Medulla oblongata (tissue), 1 donor: ENCODE data around the gene CDH1.
"Not testable (repeated sequence)": the region's sequence is repeated elsewhere in the genome, so short reads cannot be mapped to it uniquely, and the experiment has no call there.

Experiments
- DNase-seq: peaks from one replicate; pipeline ENCODE4 v3.0.0-alpha.2; 2015; ENCODE audit errors: extremely low spot score

Gene CDH1

DNA sequence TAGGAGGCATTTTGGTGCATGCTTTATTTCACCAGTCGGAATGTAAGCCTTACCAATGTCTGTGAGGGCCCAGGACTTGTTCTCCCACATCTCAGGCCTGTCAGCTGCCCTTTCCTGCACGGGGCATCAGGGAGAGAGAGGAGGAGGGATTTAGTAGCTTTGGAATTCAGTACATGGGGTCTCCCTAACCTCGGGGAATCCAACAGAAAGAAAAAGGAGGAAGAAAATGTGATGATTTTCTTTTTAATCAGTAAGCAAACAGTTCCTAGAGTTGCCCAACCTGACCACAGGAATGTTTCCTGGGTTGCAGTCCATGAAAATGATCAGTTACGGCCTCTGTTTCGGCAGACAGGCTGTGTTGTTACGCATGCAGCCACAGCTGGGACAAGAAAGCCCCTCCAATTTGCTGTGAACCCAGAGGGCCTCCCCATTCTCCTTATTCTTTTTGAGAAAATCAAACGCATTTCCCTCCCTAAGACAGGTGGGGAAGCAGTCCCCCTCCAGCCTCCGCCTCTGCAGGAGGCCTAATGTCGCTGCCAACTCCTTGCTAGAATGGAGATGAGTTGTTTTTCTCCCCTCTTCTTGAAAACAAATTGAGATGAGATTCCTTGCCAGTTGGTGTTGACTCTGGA lies 53.2 kb downstream of the CDH1 start:
- no peak for DNase-seq

DNA sequence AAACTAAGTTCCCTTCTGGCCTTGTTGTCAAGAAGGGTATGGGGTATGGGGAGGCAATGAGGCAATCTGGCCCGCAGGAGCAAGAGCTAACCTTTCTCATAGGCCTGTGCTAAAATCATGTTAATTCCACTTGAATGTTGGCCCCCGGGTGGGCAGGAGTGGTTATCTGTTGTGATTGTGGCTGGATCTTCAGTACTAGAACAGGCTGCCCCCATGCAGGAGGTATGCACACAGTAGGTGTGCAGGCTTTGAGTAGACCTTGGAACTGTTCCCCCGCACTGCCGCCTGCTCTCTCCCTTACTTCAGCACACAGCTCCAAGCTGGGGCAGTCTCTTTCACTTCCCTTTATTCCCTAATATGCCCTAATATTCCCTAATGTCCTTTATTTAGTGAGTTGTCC lies 53.9 kb downstream of the CDH1 start:
- no peak for DNase-seq

DNA sequence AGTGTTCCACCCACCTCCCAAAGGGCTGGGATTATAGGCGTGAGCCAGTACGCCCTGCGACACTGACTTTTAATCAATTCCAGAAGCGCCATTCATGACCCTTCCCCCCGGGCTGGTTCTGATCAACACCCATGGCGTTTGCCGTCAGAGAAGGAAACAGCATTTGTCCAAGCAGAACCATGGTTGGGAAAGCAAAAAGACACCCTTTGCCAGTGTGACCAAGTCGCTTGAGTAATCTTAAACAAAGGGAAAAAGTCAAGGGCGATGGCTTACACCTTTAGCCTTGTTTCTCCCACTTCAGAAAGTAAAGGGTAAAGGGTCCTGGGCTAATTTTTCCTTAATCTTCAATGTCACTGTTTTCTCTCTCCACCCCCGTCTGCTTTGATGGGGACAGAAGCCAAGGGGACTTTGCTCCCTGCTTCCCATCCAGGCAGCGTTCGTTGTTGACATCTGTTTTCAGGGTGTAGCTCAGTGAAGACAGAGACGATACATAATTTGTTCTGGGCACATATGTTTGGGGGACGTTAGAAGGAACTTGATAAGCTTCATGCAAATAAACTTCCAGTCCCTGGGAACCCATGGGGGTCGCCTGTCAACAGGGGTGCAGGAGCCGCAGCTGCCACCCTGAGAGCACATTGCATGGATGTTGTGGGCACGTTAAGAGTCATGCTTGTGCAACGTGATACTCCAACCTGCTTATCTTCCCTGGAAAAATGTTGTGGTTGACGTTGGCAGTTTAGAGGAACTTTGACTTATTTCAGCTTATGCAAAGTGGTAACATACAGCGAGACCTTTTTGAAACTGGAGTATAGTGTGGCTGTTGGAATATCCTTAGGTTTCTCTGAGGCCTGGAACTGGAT lies 55.6 kb downstream of the CDH1 start:
- no peak for DNase-seq

DNA sequence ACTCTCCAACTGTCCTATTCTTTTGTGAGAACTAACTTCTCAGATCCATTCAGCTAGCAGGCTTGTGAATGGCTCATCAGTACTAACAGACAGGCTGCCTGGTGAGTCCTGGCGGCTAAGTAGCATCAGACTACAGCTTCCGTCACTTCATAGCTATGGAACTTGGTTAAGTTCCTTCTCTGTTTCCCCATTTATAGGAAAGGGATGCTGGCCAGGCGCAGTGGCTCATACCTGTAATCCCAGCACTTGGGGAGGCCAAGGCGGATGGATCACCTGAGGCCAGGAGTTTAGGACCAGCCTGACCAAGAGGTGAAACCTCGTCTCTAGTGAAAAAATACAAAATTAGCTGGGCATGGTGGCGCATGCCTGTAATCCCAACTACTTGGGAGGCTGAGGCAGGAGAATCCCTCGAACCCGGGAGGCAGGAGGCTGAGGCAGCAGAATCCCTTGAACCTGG lies 56.3 kb downstream of the CDH1 start:
- DNase-seq = no peak

DNA sequence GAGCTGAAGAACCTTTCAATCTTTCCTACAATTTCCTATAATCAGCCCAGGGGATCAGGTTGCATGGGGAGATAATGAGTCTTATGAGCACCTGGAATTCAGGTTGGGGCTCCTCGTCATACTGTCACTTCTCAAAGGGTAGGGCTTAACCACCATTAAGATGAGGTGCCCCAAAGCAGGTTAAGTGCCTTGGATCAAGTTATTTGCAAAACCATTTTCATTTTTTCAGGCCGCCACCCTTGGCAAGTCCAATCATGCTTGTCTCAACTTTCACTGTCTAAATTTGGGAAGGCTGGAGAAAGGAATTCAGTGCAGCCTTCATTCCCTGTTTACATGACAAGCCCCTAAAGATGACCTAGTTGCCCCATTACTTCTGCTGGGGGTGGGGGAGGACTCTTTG lies 61.3 kb downstream of the CDH1 start:
- no peak for DNase-seq

DNA sequence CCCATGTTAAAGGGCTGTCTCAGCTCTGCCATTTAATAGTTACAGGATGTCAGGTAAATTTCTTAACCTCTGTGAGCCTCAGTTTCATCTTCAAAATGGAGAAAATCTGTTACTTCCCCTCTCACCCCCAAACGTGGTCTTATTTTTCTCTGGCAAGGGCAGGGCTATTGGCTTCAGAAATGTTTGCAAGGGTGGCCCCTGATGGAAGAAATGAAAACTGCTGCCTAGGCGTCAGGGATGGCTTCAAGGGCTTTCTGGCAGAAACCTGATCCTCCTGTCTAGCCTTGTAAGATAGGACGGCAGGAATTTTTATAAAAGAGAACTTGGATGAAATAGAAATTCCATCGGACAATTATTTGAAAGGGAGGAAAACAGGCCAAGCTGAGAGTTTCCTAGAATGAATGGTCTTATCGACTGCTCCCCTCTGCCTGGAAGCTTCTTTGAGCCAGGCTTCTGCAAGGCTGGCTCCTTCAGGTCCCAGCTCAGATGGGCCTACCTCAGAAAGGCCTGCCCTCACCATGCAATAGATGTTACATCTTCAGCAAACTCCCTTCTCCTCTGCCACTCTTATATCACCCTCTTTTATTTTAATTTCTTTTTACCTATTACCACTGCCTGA lies 63.3 kb downstream of the CDH1 start:
- peak; percentile 89 for DNase-seq

DNA sequence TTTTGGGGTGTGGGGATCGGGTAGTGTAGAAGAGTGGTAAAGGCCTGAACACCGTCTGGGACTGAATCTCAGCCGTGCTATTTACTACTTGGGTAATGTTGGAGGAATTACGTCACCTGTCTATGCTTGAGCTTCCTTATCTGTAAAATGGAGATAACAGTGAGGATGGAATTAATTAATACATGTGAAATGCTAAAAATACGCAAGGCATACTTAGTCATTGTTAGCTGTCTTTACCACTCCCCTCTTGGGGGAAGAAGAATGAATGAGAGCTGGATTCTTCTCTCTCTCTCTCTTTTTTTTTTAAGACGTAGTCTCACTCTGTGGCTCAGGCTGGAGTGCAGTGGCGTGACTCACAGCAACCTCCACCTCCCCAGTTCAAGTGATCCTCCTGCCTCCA lies 65.1 kb downstream of the CDH1 start:
- no peak for DNase-seq

DNA sequence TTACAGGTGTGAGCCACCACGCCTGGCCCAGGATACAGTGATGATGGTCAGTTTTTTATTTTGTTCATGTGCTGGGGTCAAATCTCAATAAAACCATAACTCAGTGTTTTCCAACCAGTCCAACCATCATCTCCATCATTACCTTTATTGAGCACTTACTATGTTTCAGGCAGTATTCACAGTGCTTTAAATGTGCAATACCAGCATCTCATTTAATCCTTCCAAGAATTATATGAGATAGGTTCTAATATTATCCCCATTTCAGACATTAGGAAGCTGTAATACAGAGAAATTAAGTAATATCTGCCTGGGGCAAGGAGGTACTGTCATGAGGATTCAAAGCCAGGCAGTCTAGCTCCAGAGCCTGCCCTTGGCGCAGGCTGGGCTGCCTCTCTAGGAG lies 69.3 kb downstream of the CDH1 start:
- DNase-seq = no peak

DNA sequence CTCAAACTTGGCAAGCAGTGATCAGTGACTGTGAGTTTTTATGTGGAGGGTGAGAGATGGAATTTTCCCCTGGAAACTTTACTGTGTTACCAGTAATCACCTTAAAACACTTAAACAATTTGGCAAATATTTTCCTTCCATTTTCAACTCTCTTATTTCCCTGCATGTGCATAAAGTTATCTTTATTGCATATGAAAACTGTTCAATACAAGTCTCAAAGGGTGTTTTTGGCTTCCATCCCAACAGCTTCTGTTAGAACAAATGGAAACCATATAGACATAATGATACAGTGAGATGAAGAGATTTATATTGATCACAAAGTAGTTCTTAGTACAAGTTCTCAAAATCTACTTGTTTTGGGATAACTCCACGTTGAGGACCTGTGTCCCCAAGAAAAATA lies 69.9 kb downstream of the CDH1 start:
- DNase-seq = no peak

DNA sequence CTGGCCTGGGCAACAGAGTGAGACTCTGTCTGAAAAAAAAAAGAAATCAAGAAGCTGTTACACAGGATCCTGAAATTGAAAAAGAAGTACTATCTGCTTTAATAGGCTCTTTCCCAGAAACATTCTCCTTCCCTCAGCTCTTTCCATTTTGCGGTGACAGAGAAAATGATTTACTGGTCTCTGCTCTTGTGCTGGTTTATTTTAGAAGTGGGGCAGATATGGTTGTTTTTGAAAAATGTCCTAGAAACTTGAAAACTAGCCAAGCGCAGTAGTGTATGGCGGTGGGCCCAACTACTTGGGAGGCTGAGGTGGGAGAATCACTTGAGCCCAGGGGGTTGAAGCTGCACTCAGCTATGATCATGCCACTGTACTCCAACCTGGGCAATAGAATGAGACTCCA lies 77.4 kb downstream of the CDH1 start:
- DNase-seq = no peak

DNA sequence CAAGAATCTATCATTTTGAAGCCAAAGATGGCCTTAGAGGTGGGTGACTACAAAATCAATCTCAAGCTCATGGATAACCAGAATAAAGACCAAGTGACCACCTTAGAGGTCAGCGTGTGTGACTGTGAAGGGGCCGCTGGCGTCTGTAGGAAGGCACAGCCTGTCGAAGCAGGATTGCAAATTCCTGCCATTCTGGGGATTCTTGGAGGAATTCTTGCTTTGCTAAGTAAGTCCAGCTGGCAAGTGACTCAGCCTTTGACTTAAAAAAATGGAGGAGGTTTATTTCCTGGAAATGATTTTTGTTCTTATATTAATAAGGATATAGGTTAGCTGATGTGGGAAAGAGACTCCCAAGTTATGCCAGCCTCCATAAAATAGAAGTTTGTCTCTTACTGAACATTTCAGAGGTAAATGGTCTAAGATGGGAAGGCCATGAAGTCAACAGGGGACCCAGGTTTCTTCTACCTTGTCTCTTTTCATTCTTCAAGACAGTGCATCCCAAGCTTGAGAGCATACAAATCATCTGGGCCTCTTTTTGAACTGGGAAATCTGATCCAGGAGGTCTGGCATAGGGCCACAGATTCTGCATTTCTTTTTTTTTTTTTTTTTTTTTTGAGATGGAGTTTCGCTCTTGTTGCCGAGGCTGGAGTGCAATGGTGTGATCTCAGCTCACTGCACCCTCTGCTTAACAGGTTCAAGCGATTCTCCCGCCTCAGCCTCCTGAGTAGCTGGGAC lies 86.5 kb downstream of the CDH1 start:
- DNase-seq = no peak

DNA sequence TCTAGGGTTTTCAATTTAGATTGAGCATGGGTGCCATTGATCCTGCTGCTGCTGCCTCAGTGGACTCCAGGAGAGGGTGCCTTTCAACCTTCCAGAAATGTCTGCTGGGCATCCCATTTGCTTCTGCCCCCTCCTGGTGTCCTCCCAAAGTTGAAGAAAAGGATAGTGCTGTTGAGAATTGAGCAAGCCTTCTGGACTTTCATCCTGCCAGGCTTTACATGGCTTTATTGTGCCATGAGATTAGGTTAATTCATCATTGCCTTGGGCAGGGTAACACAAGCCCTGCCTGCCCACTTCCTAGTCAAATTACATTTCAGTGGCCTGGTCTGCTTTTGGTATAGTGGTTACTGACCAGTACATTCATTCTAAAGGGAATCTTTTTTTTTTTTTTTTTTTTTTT lies 88.3 kb downstream of the CDH1 start:
- DNase-seq = no peak

DNA sequence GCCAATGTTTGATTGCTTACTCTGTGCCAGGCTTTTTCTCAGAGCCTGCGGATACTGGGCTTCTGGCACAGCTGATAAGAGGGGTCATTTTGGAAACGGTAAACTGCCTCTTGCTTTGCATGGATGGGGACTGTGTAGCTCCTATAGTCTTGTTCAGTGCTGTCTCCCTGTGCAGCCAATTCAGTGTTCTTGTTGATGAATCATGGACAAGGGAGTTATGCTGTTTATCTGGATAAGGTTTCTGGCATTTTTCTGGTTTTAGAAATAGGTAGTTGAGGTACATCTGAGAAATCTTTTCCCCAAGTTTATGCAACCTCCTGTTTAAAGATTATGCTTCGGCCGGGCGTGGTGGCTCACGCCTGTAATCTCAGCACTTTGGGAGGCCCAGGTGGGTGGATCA lies 89.6 kb downstream of the CDH1 start:
- DNase-seq = no peak

DNA sequence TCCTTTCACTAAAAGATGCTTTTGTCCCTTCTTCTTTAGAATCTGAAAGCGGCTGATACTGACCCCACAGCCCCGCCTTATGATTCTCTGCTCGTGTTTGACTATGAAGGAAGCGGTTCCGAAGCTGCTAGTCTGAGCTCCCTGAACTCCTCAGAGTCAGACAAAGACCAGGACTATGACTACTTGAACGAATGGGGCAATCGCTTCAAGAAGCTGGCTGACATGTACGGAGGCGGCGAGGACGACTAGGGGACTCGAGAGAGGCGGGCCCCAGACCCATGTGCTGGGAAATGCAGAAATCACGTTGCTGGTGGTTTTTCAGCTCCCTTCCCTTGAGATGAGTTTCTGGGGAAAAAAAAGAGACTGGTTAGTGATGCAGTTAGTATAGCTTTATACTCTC lies 96.2 kb downstream of the CDH1 start:
- DNase-seq = no peak

DNA sequence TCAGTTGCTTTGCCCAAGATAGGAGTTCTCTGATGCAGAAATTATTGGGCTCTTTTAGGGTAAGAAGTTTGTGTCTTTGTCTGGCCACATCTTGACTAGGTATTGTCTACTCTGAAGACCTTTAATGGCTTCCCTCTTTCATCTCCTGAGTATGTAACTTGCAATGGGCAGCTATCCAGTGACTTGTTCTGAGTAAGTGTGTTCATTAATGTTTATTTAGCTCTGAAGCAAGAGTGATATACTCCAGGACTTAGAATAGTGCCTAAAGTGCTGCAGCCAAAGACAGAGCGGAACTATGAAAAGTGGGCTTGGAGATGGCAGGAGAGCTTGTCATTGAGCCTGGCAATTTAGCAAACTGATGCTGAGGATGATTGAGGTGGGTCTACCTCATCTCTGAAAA lies 97.5 kb downstream of the CDH1 start:
- DNase-seq = no peak

DNA sequence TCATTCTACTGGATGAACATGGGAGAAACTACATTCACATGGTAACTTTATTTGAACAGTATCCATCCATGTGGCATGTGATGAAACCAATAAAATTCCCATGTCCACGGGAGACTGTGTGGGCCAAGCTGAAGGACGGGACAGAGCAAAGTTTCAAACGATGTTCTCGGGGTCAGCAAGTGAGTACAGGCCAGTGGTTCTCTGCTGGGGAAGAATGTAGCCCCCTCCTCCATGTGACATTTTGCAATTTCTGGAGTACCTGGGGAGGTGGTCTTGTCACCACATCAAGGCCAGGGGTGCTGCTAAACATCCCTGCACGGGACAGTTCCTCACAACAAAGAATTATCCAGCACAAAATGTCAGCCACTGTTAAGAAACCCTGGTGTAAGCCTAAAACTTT lies 98.9 kb downstream of the CDH1 start:
- DNase-seq = no peak

DNA sequence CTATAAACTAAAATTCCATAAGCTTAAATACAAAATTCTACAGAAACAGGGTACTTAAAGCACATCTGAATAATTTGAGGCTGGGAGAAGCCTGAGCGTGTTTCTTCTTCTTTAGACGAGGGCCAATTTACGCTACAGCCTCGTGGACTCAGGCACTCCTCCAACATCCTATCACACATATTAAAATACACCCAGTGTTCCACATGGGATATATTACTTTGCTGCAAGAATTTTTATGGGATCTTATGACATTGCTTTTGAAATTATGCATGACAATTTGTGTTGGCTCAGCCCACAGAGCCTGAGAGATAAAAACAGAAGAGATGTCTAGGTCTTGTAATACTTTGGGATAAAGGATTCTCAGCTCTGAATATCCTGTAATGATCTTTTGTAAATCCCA lies 102.7 kb downstream of the CDH1 start:
- no peak for DNase-seq

DNA sequence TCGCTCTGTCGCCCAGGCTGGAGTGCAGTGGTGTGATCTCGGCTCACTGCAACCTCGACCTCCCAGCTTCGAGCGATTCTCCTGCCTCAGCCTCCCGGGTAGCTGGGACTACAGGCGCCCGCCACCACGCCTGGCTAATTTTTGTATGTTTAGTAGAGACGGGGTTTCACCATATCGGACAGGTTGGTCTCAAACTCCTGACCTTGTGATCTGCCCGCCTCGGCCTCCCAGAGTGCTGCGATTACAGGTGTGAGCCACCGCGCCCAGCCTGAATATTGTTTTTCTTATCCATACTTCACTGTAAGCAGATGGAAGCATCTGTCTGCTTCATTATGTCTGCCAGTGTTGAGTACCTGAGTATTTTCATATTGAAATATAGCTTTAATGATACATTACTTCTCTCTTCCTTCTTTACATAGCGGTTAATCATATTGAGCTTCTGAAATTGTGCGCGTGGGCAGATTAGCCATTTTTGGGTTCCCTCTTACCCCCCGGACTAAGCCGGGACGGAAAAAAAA lies 105.9 kb downstream of the CDH1 start:
- not testable (repeated sequence) for DNase-seq

DNA sequence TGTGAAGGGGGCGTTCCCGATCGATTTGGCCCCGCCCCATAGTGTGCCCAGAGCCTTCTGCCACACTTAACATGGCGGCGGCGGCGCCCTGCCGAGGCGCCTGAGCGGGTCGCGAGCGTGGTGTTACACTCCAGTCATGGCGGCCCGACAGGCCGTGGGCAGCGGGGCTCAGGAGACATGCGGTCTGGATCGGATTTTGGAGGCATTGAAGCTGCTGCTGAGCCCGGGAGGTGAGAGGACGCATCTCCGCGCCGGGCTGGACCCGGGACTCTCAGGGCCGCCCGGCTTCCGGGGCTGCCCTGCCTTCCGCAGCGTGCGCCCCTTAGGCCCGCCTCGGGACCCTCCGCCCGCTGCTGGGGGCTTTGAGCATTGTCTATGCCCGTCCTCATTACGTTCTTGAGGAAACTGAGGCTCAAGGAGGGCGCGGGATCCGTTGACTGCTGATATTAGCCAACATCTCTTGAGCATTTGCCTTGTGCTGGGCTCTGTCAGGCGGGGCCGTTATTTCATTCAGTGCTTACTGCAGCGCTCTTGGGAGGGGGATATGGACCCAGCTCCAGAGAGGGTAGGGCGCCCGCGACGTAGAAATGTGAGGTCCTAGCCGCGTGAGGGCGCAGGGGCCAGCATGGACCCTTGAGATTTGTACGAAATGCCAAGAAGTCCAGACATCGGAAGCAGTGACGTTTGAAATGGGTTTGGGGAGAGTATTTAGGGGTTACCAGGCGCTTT lies 106.6 kb downstream of the CDH1 start, which contains the start of gene TANGO6:
Gene TANGO6 (plus strand): TSS at position 50 of the 729 bp plus-strand sequence. CDS start 87 bp downstream, at position 137.
- peak; percentile 88 for DNase-seq

DNA sequence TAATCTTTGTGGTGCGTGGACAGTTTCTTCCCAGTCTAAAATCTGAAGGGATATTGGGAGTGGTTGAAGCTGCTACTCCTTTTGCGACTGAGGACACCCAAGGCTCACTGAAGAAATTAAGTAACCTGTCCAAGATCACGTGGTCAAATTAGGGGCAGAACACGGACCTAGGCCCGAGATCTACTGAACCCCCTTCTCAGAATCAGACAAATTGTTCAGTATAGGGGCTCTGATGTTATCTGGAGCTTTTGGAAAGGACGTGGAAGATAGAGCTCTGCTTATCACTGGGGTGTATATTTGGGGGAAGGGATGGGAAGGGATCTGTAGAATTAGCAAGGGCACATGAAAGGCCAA lies 107.1 kb downstream of the CDH1 start:
- no peak for DNase-seq

DNA sequence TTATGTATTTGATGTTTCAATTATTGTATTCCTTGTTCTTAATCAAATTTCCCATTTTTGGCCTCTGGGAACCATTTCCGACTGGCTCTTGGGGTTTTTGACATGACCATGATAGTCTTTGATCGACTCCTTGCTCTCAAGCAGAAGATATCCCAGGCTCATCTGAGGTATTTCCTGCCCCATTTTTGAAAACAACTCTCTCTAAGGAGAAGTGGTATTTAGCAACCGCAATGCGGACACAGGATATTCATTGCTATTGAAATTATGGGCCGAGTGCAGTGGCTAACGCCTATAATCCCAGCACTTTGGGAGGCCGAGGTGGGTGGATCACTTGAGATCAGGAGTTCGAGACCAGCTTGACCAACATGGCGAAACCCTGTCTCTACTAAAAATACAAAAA lies 111.7 kb downstream of the CDH1 start:
- no peak for DNase-seq
